Upper lobe of left lung (tissue), 6 donors: Measurements from ENCODE around the gene RAX. TPM values are rescaled to one million over a fixed set of nuclear protein-coding genes. Genes with fewer than 3 reads are reported as not detected.

Experiments used
- ATAC-seq, 2 donors: fragments of 200-7000 bp; cut with Tn5 transposase; one replicate each; pipeline ENCODE4 v1.9.1; 2022; ENCODE audit warnings: mild to moderate bottlenecking in 2 of 2, moderate library complexity in 2 of 2; ENCODE audit not compliant: low FRiP score in 2 of 2
- DNase-seq, 2 donors: peaks; one replicate each; pipeline ENCODE4 v3.0.0-alpha.2; 2019 to 2020
- H3K27ac ChIP-seq, 4 donors: fragments of 200-600 bp; sonication (generic); one replicate each; pipeline ENCODE4 v1.5.1; 2016 to 2019
- H3K27me3 ChIP-seq, 4 donors: fragments of 200-600 bp; sonication (generic); one replicate each; pipeline ENCODE4 v1.5.1; 2017 to 2019
- H3K36me3 ChIP-seq, 4 donors: fragments of 200-600 bp; sonication (generic); one replicate each; pipeline ENCODE4 v1.5.1; 2016 to 2019
- H3K4me1 ChIP-seq, 4 donors: fragments of 200-600 bp; sonication (generic); one replicate each; pipeline ENCODE4 v1.5.1; 2018 to 2019
- H3K4me3 ChIP-seq, 4 donors: fragments of 200-600 bp; sonication (generic); one replicate each; pipeline ENCODE4 v1.5.1; 2017 to 2019; ENCODE audit warnings: mild to moderate bottlenecking in 2 of 4, moderate library complexity in 1 of 4
- H3K9me3 ChIP-seq, 4 donors: fragments of 200-600 bp; sonication (generic); one replicate each; pipeline ENCODE4 v1.5.1; 2018 to 2019
- EP300 ChIP-seq, 4 donors: sonication (generic); formaldehyde crosslinking; IDR thresholded peaks; one replicate each; pipeline ENCODE4 v1.5.1; 2017; ENCODE audit warnings: antibody characterized with exemption in 4 of 4, control low read depth in 2 of 4
- POLR2A ChIP-seq, 4 donors: fragments of 450-650 bp; IDR thresholded peaks; one replicate each; pipeline ENCODE4 v1.5.1; 2016 to 2017; ENCODE audit warnings: antibody characterized with exemption in 4 of 4, mild to moderate bottlenecking in 2 of 4
- POLR2AphosphoS5 ChIP-seq, 2 donors: sonication (generic); formaldehyde crosslinking; IDR thresholded peaks; one replicate each; pipeline ENCODE4 v1.5.1; 2017; ENCODE audit warnings: antibody characterized with exemption in 2 of 2
- WGBS, 2 donors: methylation state at CpG; one replicate each; pipeline ENCODE4 v1.1.5; 2017 to 2018; 5-methylcytosine and 5-hydroxymethylcytosine counted together
- total RNA-seq, 6 donors: library from RNA; depleted of rRNA in 4 of 6; stranded (reverse); fragments of >200 nt in 4 of 6; gene quantifications; one replicate each; pipeline versions ENCODE4 v1.1.0 to v1.2.1, GENCODE V29; 2016 to 2021
- TF ChIP-seq, protein P1 (sequence below), 6 experiments: fragments of 450-650 bp in 4 of 6; fragments of 200-600 bp in 2 of 6; sonication (generic) in 2 of 6; IDR thresholded peaks; one replicate each; pipeline ENCODE4 v1.5.1; 2016 to 2019; ENCODE audit warnings: antibody characterized with exemption in 6 of 6
- donor health status: DM: no; HTN: no; CAD: no; lungs with moderate emphysema.
- donor health status: DM: no; HTN: yes; CAD: no; lungs with severe emphysema.

Gene RAX
- total RNA-seq, 6 donors from 2014 or later = not detected

GRCh38 chr18:59249199-59249774 is 24.0 kb downstream of the RAX start:
- no peaks in the 10 kb centered on the region for H3K27me3 ChIP-seq
- peak; percentile 22 to 80 for ATAC-seq
- 29 to 38% methylated on average over 5 of the region's 5 CpGs for WGBS, 2 donors

GRCh38 chr18:59246796-59247195 is 26.5 kb downstream of the RAX start:
- Histone ChIP-seq H3K9me3 (no peaks in the 10 kb centered on the region), H3K4me1 (no peaks in the 10 kb centered on the region), H3K27me3 (no peaks in the 10 kb centered on the region), H3K36me3 (no peaks in the 10 kb centered on the region), H3K4me3 (no peak overlapping the region), H3K27ac (no peak overlapping the region)
- ATAC-seq (no peak), DNase-seq (no peak)
- WGBS, 2 donors = 57 to 58% methylated on average over 4 of the region's 4 CpGs
- TF ChIP-seq EP300 (IDR thresholded peaks at IDR 0.05) (no peak), POLR2AphosphoS5 (IDR thresholded peaks at IDR 0.05) (no peak), POLR2A (IDR thresholded peaks at IDR 0.05) (no peak)
- TF ChIP-seq, protein P1, sequence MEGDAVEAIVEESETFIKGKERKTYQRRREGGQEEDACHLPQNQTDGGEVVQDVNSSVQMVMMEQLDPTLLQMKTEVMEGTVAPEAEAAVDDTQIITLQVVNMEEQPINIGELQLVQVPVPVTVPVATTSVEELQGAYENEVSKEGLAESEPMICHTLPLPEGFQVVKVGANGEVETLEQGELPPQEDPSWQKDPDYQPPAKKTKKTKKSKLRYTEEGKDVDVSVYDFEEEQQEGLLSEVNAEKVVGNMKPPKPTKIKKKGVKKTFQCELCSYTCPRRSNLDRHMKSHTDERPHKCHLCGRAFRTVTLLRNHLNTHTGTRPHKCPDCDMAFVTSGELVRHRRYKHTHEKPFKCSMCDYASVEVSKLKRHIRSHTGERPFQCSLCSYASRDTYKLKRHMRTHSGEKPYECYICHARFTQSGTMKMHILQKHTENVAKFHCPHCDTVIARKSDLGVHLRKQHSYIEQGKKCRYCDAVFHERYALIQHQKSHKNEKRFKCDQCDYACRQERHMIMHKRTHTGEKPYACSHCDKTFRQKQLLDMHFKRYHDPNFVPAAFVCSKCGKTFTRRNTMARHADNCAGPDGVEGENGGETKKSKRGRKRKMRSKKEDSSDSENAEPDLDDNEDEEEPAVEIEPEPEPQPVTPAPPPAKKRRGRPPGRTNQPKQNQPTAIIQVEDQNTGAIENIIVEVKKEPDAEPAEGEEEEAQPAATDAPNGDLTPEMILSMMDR (IDR thresholded peaks at IDR 0.05) = no peak

More at GRCh38 chr18:59249199-59249774, 24.0 kb downstream of the RAX start:
- no peaks in the 10 kb centered on the region for H3K9me3 ChIP-seq
- TF ChIP-seq EP300 (IDR thresholded peaks at IDR 0.05) (no peak), POLR2AphosphoS5 (IDR thresholded peaks at IDR 0.05) (no peak), POLR2A (IDR thresholded peaks at IDR 0.05) (no peak)
- TF ChIP-seq, protein P1 (IDR thresholded peaks at IDR 0.05) = peak; percentile 22 to 67 (median 56)
- no peak overlapping the region for H3K27ac ChIP-seq
- no peaks in the 10 kb centered on the region for H3K4me1 ChIP-seq
- no peak for DNase-seq
- no peaks in the 10 kb centered on the region for H3K36me3 ChIP-seq
- H3K4me3 ChIP-seq = no peak overlapping the region

- H3K27me3 ChIP-seq = no peaks in the 10 kb centered on the region
- ATAC-seq (no peak), DNase-seq (no peak)
- H3K9me3 ChIP-seq = no peaks in the 10 kb centered on the region
- no peaks in the 10 kb centered on the region for H3K36me3 ChIP-seq
- WGBS, 2 donors = 96% methylated on average over 2 of the region's 2 CpGs
- TF ChIP-seq EP300 (IDR thresholded peaks at IDR 0.05) (no peak), POLR2A (IDR thresholded peaks at IDR 0.05) (no peak), POLR2AphosphoS5 (IDR thresholded peaks at IDR 0.05) (no peak)
- TF ChIP-seq, protein P1 (IDR thresholded peaks at IDR 0.05) = no peak
- H3K4me3 ChIP-seq = no peak overlapping the region
- H3K4me1 ChIP-seq = no peaks in the 10 kb centered on the region
- no peak overlapping the region for H3K27ac ChIP-seq
Measured at GRCh38 chr18:59242906-59243305, 30.3 kb downstream of the RAX start.

GRCh38 chr18:59239642-59240041 is 33.6 kb downstream of the RAX start:
- ATAC-seq = no peak

More at GRCh38 chr18:59239642-59240041, 33.6 kb downstream of the RAX start:
- DNase-seq = no peak
- H3K9me3 ChIP-seq = no peaks in the 10 kb centered on the region
- 69 to 76% methylated on average over 4 of the region's 4 CpGs for WGBS, 2 donors
- H3K27me3 ChIP-seq = no peaks in the 10 kb centered on the region
- no peaks in the 10 kb centered on the region for H3K4me1 ChIP-seq
- no peak overlapping the region for H3K4me3 ChIP-seq
- TF ChIP-seq, protein P1 (IDR thresholded peaks at IDR 0.05) = no peak
- TF ChIP-seq EP300 (IDR thresholded peaks at IDR 0.05) = no peak
- no peak for TF ChIP-seq POLR2A (IDR thresholded peaks at IDR 0.05)
- no peak for TF ChIP-seq POLR2AphosphoS5 (IDR thresholded peaks at IDR 0.05)
- H3K27ac ChIP-seq = no peak overlapping the region
- H3K36me3 ChIP-seq = no peaks in the 10 kb centered on the region
